ENCODE data around the gene XAB2.

DNA sequence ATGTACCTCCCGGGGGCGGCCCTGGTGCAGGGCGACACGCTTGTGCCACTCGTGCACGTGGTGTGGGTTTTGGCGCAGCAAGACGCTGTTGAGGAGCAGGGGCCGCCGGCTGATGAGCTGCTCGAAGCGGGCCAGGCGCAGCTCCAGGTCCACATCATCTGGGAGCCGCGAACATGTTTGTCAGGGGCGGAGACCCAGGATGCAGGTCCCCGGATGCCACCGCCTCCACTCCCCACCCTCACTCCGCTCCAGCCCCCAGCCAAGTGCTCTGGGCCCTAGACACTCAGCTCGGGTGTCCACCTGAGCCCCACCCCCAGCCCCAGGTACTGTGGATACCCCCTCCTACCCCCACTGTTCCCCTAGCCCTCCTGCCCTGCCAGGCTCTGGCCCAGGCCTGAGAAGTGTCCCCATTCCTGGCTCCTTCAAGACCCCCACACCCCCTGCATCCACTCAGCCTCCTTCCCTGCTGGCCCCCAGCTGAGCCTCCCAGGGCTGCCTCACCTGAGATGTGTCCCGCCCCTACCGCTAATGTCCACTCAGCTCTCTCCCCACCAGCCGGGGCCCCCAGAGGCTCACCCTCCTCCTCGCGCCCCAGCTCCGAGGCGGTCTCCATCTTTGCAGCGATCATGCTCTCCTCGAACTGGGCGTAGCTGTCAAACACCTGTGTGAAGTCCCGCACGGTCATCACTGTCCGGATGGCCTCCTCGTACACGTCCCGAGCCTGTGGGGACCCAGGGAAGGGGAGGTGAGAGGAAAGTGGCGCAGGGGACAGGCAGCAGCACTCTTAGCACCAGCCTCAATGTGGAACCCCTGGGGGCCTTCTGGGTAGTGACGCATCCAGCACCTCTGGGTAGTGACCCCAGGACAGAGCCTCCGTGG is 5.4 kb downstream of the XAB2 start:
- TF ChIP-seq, protein P1, sequence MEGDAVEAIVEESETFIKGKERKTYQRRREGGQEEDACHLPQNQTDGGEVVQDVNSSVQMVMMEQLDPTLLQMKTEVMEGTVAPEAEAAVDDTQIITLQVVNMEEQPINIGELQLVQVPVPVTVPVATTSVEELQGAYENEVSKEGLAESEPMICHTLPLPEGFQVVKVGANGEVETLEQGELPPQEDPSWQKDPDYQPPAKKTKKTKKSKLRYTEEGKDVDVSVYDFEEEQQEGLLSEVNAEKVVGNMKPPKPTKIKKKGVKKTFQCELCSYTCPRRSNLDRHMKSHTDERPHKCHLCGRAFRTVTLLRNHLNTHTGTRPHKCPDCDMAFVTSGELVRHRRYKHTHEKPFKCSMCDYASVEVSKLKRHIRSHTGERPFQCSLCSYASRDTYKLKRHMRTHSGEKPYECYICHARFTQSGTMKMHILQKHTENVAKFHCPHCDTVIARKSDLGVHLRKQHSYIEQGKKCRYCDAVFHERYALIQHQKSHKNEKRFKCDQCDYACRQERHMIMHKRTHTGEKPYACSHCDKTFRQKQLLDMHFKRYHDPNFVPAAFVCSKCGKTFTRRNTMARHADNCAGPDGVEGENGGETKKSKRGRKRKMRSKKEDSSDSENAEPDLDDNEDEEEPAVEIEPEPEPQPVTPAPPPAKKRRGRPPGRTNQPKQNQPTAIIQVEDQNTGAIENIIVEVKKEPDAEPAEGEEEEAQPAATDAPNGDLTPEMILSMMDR (IDR thresholded peaks at IDR 0.05; ENCODE audit: insufficient read depth, low read depth, low read length), result no peak
- TF ChIP-seq EZH2 (IDR thresholded peaks at IDR 0.05; ENCODE audit: insufficient read depth, low read length), result no peak
